ENCODE data around the gene GLRX3. TPM values are rescaled to one million over a fixed set of nuclear protein-coding genes. Genes with fewer than 3 reads are reported as not detected.

GLRX3 gene
- total and polyA plus RNA-seq, 2 of the 13 experiments (the other 11 are each of a cell fraction or from before 2014, with no cell fraction given), result 91.4 to 135 TPM

DNA sequence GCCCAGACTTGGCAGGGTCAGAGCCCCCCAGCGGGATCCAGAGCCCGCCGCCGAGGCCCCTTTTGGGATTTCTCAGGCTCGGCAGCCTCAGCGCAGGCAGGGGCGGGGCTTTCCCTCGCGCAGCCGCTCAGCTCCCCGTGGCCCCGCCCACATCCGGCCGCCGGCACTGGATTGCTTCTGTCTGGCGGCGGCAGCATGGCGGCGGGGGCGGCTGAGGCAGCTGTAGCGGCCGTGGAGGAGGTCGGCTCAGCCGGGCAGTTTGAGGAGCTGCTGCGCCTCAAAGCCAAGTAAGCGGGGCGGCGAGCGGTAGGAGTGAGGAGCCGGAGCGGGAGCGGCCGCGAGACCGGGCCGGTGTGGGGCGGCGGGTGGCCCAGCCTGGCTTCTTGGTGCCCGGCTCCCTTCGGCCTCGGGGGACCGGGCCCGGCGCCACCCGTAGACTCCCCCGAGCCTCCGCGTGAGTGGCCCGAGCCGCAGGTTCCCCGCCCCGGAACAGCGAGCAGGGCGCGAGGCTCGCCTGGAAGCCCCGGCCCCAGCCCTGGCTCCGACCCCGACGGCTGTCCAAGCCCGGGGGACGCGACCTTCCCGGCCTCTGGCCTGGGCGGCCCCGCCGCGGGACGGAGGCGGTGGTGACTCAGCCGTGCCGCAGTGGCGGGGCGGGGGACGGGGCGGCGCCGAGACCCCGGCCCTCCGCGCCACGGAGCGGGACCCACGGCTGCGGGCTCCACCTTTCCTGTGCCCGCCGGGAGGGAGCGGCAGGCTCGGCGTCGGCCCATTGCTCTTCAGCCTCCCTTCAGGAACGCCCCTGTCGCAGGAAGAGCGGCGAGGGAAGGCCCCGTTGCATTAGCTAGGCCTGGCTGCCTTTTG lies at the start of gene GLRX3 (continued):
- TF ChIP-seq KMT2A (CRISPR knock-in tag; IDR thresholded peaks at IDR 0.05) (peak; percentile 78), U2AF2 (IDR thresholded peaks at IDR 0.05; ENCODE audit: low read depth, low read length) (no peak), PAX8 (CRISPR knock-in tag; IDR thresholded peaks at IDR 0.05; ENCODE audit: borderline replicate concordance) (no peak; the same call in 1 of the 2 replicates), GABPA (IDR thresholded peaks at IDR 0.05; ENCODE audit: low read depth, low read length) (peak; percentile 49; the same call in 1 of the 2 replicates), GABPA (CRISPR knock-in tag; IDR thresholded peaks at IDR 0.05; ENCODE audit: low read depth) (peak; percentile 60), ZBTB20 (CRISPR knock-in tag; IDR thresholded peaks at IDR 0.05; ENCODE audit: borderline replicate concordance, low read depth) (no peak), ZFP36 (IDR thresholded peaks at IDR 0.05; ENCODE audit: borderline replicate concordance, low read depth, low read length, partially characterized antibody) (no peak), RFX3 (CRISPR knock-in tag; IDR thresholded peaks at IDR 0.05) (no peak), SUZ12 (IDR thresholded peaks at IDR 0.05; ENCODE audit: low read depth, low read length) (no peak), POLR2AphosphoS5 (IDR thresholded peaks at IDR 0.05; ENCODE audit: low read depth, low read length) (peak; percentile 79), ZNF766 (CRISPR knock-in tag; IDR thresholded peaks at IDR 0.05; ENCODE audit: borderline replicate concordance) (peak; percentile 58; the same call in 1 of the 2 replicates), ZNF562 (CRISPR knock-in tag; IDR thresholded peaks at IDR 0.05; ENCODE audit: borderline replicate concordance) (no peak), ZNF558 (CRISPR knock-in tag; IDR thresholded peaks at IDR 0.05; ENCODE audit: borderline replicate concordance) (no peak), ZNF597 (CRISPR knock-in tag; IDR thresholded peaks at IDR 0.05) (no peak), FOXO1 (CRISPR knock-in tag; IDR thresholded peaks at IDR 0.05) (no peak), THRA (CRISPR knock-in tag; IDR thresholded peaks at IDR 0.05; ENCODE audit: borderline replicate concordance) (no peak), ZSCAN25 (CRISPR knock-in tag; IDR thresholded peaks at IDR 0.05) (peak; percentile 76; the same call in 1 of the 2 replicates)
- TF ChIP-seq, protein P1, sequence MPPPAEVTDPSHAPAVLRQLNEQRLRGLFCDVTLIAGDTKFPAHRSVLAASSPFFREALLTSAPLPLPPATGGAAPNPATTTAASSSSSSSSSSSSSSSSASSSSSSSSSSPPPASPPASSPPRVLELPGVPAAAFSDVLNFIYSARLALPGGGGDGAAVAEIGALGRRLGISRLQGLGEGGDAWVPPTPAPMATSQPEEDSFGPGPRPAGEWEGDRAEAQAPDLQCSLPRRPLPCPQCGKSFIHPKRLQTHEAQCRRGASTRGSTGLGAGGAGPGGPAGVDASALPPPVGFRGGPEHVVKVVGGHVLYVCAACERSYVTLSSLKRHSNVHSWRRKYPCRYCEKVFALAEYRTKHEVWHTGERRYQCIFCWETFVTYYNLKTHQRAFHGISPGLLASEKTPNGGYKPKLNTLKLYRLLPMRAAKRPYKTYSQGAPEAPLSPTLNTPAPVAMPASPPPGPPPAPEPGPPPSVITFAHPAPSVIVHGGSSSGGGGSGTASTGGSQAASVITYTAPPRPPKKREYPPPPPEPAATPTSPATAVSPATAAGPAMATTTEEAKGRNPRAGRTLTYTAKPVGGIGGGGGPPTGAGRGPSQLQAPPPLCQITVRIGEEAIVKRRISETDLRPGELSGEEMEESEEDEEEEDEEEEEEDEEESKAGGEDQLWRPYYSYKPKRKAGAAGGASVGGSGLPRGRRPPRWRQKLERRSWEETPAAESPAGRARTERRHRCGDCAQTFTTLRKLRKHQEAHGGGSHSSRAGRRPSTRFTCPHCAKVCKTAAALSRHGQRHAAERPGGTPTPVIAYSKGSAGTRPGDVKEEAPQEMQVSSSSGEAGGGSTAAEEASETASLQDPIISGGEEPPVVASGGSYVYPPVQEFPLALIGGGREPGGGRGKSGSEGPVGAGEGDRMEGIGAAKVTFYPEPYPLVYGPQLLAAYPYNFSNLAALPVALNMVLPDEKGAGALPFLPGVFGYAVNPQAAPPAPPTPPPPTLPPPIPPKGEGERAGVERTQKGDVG (CRISPR knock-in tag; IDR thresholded peaks at IDR 0.05; ENCODE audit: borderline replicate concordance), result no peak
- TF ChIP-seq, protein P2, sequence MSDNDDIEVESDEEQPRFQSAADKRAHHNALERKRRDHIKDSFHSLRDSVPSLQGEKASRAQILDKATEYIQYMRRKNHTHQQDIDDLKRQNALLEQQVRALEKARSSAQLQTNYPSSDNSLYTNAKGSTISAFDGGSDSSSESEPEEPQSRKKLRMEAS (IDR thresholded peaks at IDR 0.05), result peak; percentile 57
- TF ChIP-seq, protein P3, sequence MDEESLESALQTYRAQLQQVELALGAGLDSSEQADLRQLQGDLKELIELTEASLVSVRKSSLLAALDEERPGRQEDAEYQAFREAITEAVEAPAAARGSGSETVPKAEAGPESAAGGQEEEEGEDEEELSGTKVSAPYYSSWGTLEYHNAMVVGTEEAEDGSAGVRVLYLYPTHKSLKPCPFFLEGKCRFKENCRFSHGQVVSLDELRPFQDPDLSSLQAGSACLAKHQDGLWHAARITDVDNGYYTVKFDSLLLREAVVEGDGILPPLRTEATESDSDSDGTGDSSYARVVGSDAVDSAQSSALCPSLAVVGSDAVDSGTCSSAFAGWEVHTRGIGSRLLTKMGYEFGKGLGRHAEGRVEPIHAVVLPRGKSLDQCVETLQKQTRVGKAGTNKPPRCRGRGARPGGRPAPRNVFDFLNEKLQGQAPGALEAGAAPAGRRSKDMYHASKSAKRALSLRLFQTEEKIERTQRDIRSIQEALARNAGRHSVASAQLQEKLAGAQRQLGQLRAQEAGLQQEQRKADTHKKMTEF (CRISPR knock-in tag; IDR thresholded peaks at IDR 0.05), result peak; percentile 57; the same call in 1 of the 2 replicates

Measured in HepG2 (cell line).